KOPT-K1 (cell line): ENCODE measurements around the gene TRIO.

Experiments used
- H3K27ac ChIP-seq: fragments of 200-600 bp; sonication (generic); 2 replicates; pipeline ENCODE4 v1.5.1; 2016; ENCODE audit warnings: antibody characterized with exemption, mild to moderate bottlenecking, low read depth, low read length; ENCODE audit not compliant: poor library complexity, severe bottlenecking
- H3K36me3 ChIP-seq: fragments of 200-600 bp; sonication (generic); 2 replicates; pipeline ENCODE4 v1.5.1; 2017; ENCODE audit warnings: antibody characterized with exemption, mild to moderate bottlenecking, low read length, moderate library complexity; ENCODE audit not compliant: insufficient read depth
- H3K9me3 ChIP-seq: fragments of 200-600 bp; sonication (generic); 2 replicates; pipeline ENCODE4 v1.5.1; 2017; ENCODE audit warnings: antibody characterized with exemption, low read length, mild to moderate bottlenecking; ENCODE audit not compliant: insufficient read depth, poor library complexity, severe bottlenecking

TRIO gene

GRCh38 chr5:14325369-14325768 is 182.2 kb downstream of the TRIO start:
- Histone ChIP-seq H3K27ac (no peak overlapping the region), H3K9me3 (no peaks in the 10 kb centered on the region), H3K36me3 (no peaks in the 10 kb centered on the region)

- H3K27ac ChIP-seq = no peak overlapping the region
- no peaks in the 10 kb centered on the region for H3K36me3 ChIP-seq
- H3K9me3 ChIP-seq = no peaks in the 10 kb centered on the region
Observed at GRCh38 chr5:14326035-14326903, 183.1 kb downstream of the TRIO start.

- no peaks in the 10 kb centered on the region for H3K36me3 ChIP-seq
- H3K9me3 ChIP-seq = no peaks in the 10 kb centered on the region
- no peak overlapping the region for H3K27ac ChIP-seq
Observed at GRCh38 chr5:14327624-14328023, 184.5 kb downstream of the TRIO start.

GRCh38 chr5:14328144-14328543 is 185.0 kb downstream of the TRIO start:
- no peaks in the 10 kb centered on the region for H3K9me3 ChIP-seq
- no peaks in the 10 kb centered on the region for H3K36me3 ChIP-seq

DNA sequence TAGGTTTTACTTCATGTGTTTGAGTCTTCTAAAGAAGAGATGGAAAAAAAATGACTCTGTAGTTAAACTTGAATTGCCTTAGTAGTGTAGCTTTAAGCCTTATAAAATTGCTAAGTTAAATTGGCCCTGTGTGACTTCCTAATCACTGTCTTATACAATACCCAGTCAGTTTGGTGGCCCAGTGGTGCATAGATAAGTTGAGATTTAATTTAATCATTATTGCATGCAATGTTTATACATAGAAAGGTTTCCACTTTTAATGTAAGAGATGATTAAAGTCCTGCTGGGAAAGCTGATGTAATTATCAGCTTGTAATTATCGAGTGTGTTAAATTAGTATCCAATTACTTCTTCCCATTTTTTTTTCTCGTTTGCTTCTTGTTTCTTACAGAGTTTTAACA is 187.1 kb downstream of the TRIO start:
- Histone ChIP-seq H3K36me3 (no peaks in the 10 kb centered on the region), H3K9me3 (no peaks in the 10 kb centered on the region), H3K27ac (no peak overlapping the region)

More at GRCh38 chr5:14328144-14328543, 185.0 kb downstream of the TRIO start:
- no peak overlapping the region for H3K27ac ChIP-seq

DNA sequence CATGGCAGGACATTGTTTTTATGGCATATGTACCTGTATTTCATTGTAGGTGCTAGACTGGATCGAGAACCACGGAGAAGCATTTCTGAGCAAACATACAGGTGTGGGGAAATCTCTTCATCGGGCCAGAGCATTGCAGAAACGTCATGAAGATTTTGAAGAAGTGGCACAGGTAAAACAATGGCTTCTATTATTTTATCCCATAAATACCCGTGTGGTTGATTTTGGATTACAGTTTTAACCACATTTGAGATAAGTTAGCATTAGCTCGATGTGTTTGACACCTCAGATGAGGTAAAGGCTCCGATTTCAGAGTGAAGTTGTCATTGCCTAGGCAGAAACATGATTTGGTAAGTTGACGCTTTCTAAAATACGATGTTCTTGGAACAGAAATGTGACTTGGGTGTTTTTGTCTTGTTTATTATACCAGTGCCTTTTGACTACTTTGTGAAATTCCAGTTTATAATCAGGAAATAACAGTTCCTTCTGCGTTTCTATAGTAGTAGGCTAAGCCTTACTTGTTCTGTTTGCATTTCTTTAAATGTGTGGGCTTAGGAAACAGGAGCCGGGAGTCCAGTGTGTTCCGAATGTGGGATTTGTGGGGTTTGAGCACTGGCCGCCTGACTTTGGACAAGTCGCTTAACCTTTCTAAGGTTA is 187.7 kb downstream of the TRIO start:
- Histone ChIP-seq H3K36me3 (no peaks in the 10 kb centered on the region), H3K9me3 (no peaks in the 10 kb centered on the region)

DNA sequence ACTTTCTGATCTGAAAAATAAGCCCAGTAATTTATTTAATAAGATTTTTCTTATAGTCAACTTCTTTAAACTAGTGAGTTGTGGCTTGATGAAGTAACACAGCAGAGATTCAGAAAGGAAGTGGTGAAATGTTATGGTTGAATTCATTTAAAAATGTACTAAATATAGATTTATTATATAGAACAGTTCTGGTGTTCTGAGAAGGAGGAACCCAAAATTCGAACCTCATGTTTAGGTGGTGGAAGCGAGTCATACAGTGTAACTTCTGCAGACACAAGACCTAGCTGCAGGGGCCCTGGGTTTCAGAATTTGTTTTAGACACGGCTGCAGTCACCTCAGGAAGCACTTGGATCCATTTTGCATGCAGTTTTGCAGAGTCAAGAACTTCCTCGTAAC is 188.2 kb downstream of the TRIO start:
- Histone ChIP-seq H3K36me3 (no peaks in the 10 kb centered on the region), H3K27ac (no peak overlapping the region), H3K9me3 (no peaks in the 10 kb centered on the region)

More for the DNA sequence above, 187.7 kb downstream of the TRIO start:
- H3K27ac ChIP-seq = no peak overlapping the region

GRCh38 chr5:14332038-14332631 is 189.0 kb downstream of the TRIO start:
- Histone ChIP-seq H3K9me3 (no peaks in the 10 kb centered on the region), H3K36me3 (no peaks in the 10 kb centered on the region)

GRCh38 chr5:14332746-14333145 is 189.6 kb downstream of the TRIO start:
- no peaks in the 10 kb centered on the region for H3K9me3 ChIP-seq
- no peak overlapping the region for H3K27ac ChIP-seq
- H3K36me3 ChIP-seq = no peaks in the 10 kb centered on the region

More at GRCh38 chr5:14332038-14332631, 189.0 kb downstream of the TRIO start:
- H3K27ac ChIP-seq = no peak overlapping the region

DNA sequence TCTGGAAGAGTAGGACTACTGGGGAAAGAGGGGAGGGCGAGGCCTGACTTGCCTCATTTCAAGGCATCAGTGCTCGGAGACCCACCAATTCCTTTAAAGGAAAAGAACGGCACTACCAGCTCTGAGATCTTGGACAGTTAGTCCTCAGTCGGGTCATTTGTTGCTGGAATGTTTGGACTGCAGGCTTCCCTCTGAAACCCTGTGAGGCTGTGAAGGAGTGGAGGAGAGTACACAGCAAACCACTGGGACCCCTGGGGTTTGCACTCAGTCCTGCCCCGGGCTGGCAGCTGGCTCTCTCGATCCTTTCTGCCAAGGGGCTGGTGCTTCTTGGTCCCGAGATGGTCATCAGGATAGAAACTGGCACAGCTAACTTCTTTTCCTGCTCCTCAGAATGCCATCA is 194.5 kb downstream of the TRIO start:
- Histone ChIP-seq H3K36me3 (no peaks in the 10 kb centered on the region), H3K27ac (no peak overlapping the region), H3K9me3 (no peaks in the 10 kb centered on the region)

- Histone ChIP-seq H3K27ac (no peak overlapping the region), H3K36me3 (no peaks in the 10 kb centered on the region)
Observed at GRCh38 chr5:14339468-14339867, 196.3 kb downstream of the TRIO start.

DNA sequence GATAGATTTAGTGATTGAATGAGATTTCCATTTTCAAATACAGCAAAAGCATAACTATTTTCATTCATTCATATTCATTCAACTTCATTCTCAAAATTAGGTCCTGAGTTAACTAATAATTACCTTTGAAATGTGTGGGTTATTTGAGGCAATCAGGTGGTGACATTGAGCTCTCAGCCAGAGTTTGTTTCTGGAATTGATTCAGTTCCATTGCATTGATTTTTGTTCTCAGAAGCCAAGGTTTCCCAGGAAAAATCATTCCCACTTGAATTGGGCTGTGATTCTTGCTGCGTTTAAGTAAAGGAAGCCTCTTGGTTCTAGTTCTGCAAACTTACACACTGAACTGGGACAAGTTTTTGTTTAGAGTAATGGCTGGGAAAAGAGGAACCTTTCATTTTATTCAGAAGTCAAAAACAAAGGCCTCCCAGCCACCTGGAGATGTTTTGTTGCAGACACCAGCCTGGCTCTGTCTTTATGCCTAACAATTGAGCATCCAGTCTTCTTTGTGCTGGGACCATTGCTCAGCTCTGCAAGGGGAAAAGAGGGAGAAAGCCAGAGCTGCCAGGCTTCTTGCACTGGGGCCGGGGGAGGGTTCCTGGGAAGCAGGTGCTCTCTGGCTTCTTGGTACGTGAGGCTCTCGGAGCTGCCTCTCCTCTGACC is 198.6 kb downstream of the TRIO start:
- Histone ChIP-seq H3K9me3 (no peaks in the 10 kb centered on the region), H3K36me3 (no peaks in the 10 kb centered on the region), H3K27ac (no peak overlapping the region)

More at GRCh38 chr5:14339468-14339867, 196.3 kb downstream of the TRIO start:
- no peaks in the 10 kb centered on the region for H3K9me3 ChIP-seq

DNA sequence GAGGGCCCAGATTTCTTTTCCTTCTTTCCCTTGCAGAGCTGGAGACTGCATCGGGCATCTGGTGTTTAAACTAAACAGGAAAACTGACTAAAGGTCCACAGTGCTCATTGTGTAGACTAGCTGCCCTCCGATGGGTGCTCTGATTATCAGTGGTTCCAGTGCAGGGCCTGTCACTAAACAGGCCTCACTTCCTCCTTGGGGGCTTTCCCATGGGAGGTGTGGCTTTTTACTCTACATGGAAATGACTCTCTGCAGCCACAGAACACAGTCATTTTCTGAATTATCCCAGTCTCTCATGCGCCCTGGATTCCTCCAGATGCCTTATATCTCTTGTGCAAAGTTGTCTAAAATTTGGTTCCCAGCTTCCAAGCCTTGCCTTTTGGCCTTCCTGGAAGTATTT is 199.2 kb downstream of the TRIO start:
- Histone ChIP-seq H3K27ac (no peak overlapping the region), H3K9me3 (no peaks in the 10 kb centered on the region), H3K36me3 (no peaks in the 10 kb centered on the region)

DNA sequence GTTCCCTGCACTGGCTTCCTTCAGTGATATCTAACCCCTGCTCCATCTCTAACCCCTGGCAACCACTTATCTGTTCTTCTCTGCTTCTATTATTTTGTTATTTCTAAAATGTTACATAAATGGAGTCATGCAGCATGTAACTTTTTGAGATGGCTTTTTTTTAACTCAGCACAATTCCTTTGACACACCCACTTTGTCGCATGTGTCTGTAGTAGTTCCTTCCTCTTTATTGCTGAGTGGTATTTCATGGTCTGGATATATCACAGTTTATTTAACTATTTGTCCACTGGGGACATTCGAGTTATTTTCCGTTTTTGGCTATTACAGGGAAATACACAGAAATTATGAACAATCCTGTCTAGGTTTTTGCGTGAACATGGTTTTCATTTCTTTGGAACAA is 200.2 kb downstream of the TRIO start:
- no peak overlapping the region for H3K27ac ChIP-seq
- H3K36me3 ChIP-seq = no peaks in the 10 kb centered on the region
- H3K9me3 ChIP-seq = no peaks in the 10 kb centered on the region

DNA sequence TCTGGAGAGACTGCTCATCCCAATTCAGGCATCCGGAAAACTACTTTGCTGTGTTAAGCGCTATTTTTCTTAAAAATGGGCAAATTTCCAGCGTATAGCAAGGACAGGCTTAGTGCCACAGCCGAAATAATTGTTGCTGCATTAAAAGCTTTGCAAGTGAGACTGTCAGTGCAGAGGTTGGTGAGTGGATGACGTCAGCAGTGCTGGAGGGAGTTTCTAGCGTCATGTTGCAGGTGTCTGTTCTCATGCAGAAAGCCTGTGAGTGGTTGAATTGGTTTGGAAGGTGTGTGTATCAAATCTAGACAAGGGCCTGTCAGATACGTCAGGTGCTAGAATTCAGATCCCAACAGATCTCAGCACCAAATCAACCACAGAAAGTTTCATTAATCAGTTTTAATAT is 204.4 kb downstream of the TRIO start:
- H3K36me3 ChIP-seq = no peaks in the 10 kb centered on the region
- no peak overlapping the region for H3K27ac ChIP-seq
- no peaks in the 10 kb centered on the region for H3K9me3 ChIP-seq
